ENCODE measurements around the gene PPP1R8. TPM values are rescaled to one million over a fixed set of nuclear protein-coding genes. Genes with fewer than 3 reads are reported as not detected.
A peak's percentile ranks its signal among the peaks of the same experiment; 100 is the strongest.

PPP1R8 gene
- total RNA-seq, 2 experiments from 2014 or later, result 57.3 to 72.4 TPM

DNA sequence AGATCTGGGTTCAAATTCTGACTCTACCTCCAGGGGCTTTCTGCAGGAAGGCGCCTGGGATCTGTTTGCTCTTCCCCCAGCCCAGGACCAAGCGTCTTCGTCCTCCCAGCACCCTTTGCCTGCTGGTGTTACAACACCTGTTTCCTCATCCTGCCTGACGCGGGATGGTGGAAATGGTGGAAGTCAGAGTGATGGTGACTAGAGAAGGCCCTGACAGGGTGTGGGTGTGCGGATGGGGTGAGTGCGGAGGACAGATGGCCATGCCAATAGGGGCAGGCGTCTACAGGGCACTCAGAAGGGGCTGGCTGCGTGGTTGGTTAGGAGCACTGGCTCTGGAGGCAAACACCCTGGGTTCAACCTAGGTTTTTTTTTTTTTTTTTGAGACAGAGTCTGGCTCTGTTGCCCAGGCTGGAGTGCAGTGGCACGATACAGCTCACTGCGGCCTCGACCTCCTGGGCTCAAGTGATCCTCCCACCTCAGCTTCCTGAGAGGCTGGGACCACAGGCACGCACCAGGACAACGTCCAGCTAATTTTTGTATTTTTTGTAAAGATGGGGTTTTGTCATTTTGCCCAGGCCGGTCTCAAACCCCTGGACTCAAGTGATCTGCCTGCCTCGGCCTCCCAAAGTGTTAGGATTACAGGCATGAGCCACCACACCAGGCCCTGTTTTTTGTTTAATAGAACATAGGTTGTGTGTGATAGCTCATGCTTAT lies 43.2 kb downstream of the PPP1R8 start:
- H3K4me1 ChIP-seq (ENCODE audit: insufficient read depth, low read length, poor library complexity, severe bottlenecking), result peaks cover 59% of the 10 kb centered on the region
- ChIA-PET POLR2A (no interaction called here), CTCF (ENCODE audit: unreplicated experiment) (no interaction called here)
- TF ChIP-seq EZH2phosphoT487 (IDR thresholded peaks at IDR 0.05; ENCODE audit: borderline replicate concordance, low read depth, low read length), result no peak
- TF ChIP-seq, protein P1, sequence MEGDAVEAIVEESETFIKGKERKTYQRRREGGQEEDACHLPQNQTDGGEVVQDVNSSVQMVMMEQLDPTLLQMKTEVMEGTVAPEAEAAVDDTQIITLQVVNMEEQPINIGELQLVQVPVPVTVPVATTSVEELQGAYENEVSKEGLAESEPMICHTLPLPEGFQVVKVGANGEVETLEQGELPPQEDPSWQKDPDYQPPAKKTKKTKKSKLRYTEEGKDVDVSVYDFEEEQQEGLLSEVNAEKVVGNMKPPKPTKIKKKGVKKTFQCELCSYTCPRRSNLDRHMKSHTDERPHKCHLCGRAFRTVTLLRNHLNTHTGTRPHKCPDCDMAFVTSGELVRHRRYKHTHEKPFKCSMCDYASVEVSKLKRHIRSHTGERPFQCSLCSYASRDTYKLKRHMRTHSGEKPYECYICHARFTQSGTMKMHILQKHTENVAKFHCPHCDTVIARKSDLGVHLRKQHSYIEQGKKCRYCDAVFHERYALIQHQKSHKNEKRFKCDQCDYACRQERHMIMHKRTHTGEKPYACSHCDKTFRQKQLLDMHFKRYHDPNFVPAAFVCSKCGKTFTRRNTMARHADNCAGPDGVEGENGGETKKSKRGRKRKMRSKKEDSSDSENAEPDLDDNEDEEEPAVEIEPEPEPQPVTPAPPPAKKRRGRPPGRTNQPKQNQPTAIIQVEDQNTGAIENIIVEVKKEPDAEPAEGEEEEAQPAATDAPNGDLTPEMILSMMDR (conservative IDR thresholded peaks at IDR 0.05; ENCODE audit: low read length), result no peak
- no peak for DNase-seq (ENCODE audit: low spot score)
- H3K79me2 ChIP-seq (ENCODE audit: insufficient read depth, low read depth, low read length), result no peaks in the 10 kb centered on the region
- no peaks in the 10 kb centered on the region for H3K9me2 ChIP-seq (ENCODE audit: insufficient read depth, low read length)
- H3K36me3 ChIP-seq (ENCODE audit: insufficient read depth, low read length), result no peaks in the 10 kb centered on the region
- H3K4me2 ChIP-seq (ENCODE audit: low read length), result peak overlapping the region; percentile 78
- no peak overlapping the region; the same call in 1 of the 2 replicates for H2AFZ ChIP-seq (ENCODE audit: low read length)
- peak overlapping the region; percentile 47 for H3K27ac ChIP-seq (ENCODE audit: low read depth, low read length, poor library complexity, severe bottlenecking)
- H4K20me1 ChIP-seq (ENCODE audit: insufficient read depth, low read length), result no peaks in the 10 kb centered on the region
- peak overlapping the region; percentile 77 for H3K4me3 ChIP-seq (ENCODE audit: low read depth, low read length, poor library complexity, severe bottlenecking)
- intact Hi-C loops (cut with micrococcal nuclease; ENCODE audit: unreplicated experiment), result loop anchor here (10.0 kb wide), 1 partner anchor 201 kb away; no protein-coding TSS in a partner anchor
- no TSS peak for BruUV-seq (replicated peaks)
- H3K9me3 ChIP-seq (ENCODE audit: low read length), result no peaks in the 10 kb centered on the region

DNA sequence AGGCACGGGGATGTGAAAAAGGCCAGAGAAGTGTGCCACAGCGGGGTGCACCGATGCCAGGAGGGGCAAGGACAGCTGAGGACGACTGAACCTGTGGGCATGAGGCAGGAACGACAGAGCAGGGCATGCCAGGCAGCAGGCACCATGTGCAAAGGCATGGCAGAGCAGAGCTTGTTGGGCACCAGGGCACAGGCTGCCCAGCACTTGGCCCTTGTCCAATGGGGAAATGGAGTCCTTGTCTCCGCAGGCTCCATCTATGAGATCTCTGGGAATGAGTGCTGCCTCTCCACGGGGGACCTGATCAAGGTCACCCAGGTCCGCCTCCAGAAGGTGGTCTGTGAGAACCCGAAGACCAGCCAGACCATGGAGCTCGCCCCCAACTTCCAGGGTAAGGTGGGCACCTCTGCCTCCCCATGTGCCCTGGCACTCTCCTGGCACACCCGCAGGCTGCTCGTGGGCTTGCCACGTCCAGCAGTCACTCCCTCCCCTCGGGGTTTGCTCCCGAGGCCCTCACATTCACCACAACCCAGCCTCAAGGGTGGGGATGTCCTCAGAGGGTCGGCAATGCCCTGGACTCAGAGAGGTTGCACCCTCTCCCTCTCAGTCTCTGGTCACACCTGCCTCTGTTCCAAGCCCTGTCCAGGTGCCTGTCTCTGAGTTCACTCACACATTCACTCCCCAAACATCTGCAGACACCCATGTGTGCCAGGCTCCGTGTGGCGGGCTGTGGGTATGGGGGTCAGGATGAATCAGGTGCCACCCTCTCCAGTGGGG lies 45.9 kb downstream of the PPP1R8 start:
- Histone ChIP-seq H3K36me3 (ENCODE audit: insufficient read depth, low read length) (no peaks in the 10 kb centered on the region), H3K4me2 (ENCODE audit: low read length) (no peak overlapping the region), H3K9me2 (ENCODE audit: insufficient read depth, low read length) (no peaks in the 10 kb centered on the region), H3K79me2 (ENCODE audit: insufficient read depth, low read depth, low read length) (no peaks in the 10 kb centered on the region), H3K4me1 (ENCODE audit: insufficient read depth, low read length, poor library complexity, severe bottlenecking) (peaks cover 44% of the 10 kb centered on the region), H3K9me3 (ENCODE audit: low read length) (no peaks in the 10 kb centered on the region), H4K20me1 (ENCODE audit: insufficient read depth, low read length) (no peaks in the 10 kb centered on the region), H3K27ac (ENCODE audit: low read depth, low read length, poor library complexity, severe bottlenecking) (no peak overlapping the region), H3K4me3 (ENCODE audit: low read depth, low read length, poor library complexity, severe bottlenecking) (no peak overlapping the region), H2AFZ (ENCODE audit: low read length) (no peak overlapping the region)
- intact Hi-C loops (cut with micrococcal nuclease; ENCODE audit: unreplicated experiment), result loop anchor here (10.0 kb wide), 1 partner anchor 198 kb away; no protein-coding TSS in a partner anchor
- BruUV-seq (replicated peaks), result no TSS peak
- POLR2A ChIA-PET, result interaction anchor here (0.6 kb wide), 1 partner anchor 1411 kb away, joined by 4 read pairs; no protein-coding TSS in a partner anchor
- no peak for DNase-seq (ENCODE audit: low spot score)
- CTCF ChIA-PET (ENCODE audit: unreplicated experiment), result interaction anchor here (0.6 kb wide), 1 partner anchor 63 kb away, joined by 3 read pairs; no protein-coding TSS in a partner anchor
- TF ChIP-seq, protein P1 (conservative IDR thresholded peaks at IDR 0.05; ENCODE audit: low read length), result no peak
- TF ChIP-seq EZH2phosphoT487 (IDR thresholded peaks at IDR 0.05; ENCODE audit: borderline replicate concordance, low read depth, low read length), result no peak
